ENCODE measurements around the gene SCN10A.

Gene SCN10A

DNA sequence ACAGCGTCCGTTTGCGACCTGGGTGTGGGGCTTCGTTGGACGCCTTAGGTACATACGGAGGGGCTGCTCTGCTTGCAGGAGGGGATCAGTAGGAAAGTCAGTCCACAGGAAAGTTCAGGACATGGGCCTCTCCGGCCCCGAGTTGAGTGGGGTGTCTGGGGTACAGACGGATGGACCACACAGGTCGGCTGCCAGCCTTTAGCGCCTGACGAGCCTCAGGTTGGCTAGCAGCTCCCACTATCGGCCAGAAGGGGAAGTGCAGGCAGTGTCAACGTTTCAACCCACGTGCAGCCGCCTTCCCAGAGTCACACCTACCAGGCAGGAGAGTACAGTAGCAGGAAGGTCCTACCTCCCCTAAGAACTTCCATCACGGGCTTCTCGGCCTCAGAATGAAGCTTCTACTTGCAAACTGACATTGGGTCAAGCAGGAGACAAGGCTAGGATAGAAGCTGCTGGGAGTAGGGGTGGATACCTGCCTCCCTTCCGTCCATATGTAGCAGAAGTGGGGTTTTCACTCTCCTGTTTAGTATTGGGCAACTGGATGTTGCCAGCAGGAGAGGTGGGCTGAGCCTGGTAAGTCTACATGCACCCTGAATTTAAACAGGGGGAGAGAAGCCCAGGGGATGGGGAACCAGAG is 164.7 kb downstream of the SCN10A start:
- DNase-seq (ENCODE audit: low read depth), result peak; percentile 52

DNA sequence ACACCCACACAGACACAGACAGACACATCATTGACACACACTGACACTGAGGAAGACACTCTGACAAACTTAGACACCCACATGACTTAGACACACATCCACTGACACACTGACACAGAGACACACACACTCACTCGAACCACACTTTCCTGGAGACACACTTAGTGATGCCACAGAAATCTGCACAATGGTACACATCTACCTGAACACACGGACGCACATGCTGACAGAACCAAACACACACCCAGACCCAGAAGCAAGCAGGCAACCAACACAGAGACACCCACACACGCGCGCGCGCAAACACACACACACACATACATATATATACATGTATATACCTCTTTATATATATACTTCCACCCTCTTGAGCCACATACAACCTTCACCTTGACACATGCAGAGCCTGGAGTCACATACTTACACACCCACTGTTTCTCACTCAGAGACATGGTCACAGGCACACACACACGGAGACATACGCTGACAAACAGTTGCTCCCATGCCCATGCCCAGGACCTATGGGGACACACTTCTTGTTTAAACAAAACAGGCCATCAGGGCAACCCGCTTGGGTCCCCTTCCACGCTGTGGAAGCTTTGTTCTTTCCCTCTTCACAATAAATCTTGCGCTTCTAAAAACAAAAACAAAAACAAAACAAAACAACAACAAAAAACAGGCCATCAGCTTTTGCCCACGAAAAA is 165.6 kb downstream of the SCN10A start:
- DNase-seq (ENCODE audit: low read depth), result no peak

DNA sequence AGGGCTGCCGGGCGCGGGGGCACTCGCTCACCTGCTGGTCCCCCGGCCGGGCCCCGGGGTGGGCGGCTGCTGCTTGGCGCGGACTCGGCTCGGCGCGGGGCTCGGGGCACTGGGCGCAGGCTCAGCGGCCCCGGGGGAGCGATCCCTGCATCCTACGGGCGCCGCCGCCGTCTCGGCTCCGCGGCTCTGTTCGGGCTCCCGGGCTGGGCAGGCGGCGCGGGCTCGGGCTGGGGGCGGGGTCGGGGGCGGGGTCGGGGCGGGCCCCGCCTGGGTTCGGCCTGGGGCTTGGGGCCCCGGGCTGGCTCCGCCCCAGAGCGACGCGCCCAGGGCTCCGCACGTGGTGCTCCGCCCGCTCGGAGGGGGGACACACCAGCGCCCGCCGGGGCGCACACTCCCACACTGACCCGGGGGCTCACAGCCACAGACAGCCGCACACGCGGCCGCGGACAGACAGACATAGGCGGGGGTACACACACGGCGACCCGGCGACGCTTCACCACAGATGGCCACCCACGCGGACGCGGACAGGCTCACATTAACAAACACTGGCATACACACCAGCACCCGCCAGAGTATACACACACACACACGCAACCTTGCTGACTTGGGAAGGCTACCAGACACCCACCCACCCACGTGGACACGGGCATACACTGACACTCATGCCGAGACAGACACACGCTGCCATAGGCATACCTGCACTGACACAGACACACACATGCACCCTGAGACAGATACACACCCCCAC is 166.3 kb downstream of the SCN10A start, which contains the start of gene SCN5A:
TSS of gene SCN5A (minus strand) at position 188 of the 748 bp plus-strand sequence. CDS start 16,380 bp downstream, outside the sequence.
- no peak for DNase-seq (ENCODE audit: low read depth)

DNA sequence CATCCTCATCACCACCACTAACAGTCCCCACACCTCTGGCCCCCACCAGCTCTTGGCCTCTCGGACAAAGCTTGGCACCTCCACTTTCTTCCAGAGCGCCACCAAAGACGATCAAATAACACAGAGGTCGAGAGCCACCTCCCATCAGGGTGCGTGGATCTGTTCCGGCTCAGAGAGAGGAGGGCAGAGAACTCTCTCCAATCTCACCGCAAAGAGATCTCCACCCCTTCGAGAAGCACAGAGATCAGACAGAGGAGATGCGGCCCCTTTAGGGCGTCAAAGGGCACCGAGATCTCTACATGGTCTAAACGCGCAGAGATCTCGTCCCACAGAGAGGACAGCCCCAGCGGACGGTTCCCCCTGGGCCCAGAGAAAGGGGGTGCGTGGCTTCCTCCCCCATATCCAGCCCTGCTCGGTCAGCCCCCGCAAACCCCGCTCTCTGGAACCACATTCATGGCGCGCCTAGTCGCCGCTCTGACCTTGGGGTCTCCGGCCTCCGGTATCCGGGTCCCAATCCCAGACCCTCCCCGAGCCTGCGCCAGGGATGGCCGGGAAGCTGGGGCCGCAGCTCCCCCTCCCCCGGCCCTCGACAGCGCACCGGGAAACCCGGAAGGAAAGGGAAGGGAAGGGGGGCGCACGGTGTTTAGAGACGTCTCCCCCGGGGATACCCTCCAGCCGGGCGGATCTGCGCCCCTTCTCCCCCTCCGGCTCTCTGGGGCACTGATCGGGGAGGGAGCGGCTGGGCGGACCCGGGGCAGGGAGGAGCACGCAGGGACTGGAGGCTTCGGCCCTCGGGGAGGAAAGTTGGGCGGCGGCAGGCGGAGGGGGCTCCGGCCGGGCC is 167.1 kb downstream of the SCN10A start:
- DNase-seq (ENCODE audit: low read depth), result no peak

DNA sequence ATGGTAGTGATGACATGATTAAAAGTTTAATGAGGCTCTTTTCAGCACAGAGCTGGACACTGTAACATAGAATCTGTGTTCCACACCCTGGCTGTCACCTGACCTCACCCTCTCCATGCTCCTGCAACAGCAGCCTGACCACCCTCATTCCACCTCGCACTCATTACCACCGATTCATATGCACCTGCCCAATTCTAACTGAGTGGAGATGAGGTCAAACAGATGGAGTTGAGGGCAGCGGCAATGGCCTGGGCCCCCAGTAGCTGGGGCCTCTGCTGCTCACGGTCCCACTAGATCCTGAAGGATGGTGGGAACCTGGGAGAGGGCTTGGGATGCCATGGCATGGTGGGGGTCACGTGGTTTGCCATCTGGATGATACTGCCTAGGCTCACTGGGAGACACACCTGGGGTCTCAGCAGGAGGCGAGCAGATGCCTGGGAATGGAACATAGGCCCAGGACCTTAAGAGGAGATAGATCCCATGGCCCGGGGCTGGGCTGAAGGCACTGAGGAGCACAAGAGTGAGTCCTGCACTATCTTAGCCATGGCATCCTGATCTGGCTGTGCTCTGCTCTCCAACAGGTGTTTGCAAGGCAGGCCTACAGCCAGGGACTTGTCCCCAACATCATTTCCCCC is 167.9 kb downstream of the SCN10A start:
- DNase-seq (ENCODE audit: low read depth), result no peak

DNA sequence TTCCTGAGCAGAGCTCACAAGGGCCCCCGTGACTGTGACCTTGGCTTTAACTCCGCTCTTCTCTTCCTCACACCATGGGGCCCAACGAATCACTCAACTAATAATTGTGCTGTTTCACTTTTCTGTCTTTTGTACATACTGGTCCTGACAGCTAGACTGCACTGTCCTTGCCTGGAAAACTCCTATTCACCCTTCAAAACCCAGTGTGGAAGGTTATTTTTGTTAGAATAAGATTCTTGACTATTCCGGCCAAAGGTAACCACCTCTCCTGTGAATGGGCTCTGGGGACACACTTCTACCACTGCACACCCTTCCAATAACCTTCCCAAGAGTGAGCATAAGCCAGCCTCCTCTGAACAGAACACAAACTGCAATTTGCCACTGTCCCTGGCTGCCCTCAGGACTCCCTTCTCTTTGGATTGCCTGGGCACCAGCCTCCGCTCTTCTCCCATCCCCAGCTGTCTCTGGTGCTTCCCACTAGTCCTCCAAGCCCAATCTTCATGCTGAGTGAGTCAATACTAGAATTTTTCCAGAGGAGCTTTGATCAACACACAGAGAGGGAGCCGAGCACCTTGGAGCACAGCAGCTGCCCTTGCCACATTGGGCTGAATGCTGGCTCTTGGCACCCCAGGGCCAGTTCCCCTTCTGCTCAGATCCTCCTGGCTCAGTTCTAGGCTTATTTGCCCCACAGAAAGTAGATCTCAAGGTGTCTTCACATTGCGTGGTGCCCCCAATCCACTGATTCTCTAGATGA is 168.6 kb downstream of the SCN10A start:
- DNase-seq (ENCODE audit: low read depth), result no peak
